HPDE6-E6E7 (cell line): ENCODE measurements around the gene LPP.

Experiments
- DNase-seq: peaks from one replicate; pipeline ENCODE4 v3.0.0; 2011; ENCODE audit warnings: missing footprints; ENCODE audit errors: extremely low spot score

LPP gene

GRCh38 chr3:188782613-188783124 lies 628.7 kb downstream of the LPP start:
- no peak for DNase-seq

GRCh38 chr3:188786424-188786823 lies 632.5 kb downstream of the LPP start:
- no peak for DNase-seq

- peak; percentile 11 for DNase-seq
Measured at GRCh38 chr3:188788621-188789081, 634.7 kb downstream of the LPP start.

GRCh38 chr3:188789251-188789650 lies 635.3 kb downstream of the LPP start:
- DNase-seq = no peak

GRCh38 chr3:188791311-188791710 lies 637.4 kb downstream of the LPP start:
- DNase-seq = no peak

- DNase-seq = no peak
Measured at GRCh38 chr3:188792793-188793192, 638.8 kb downstream of the LPP start.

GRCh38 chr3:188796122-188796631 lies 642.2 kb downstream of the LPP start:
- no peak for DNase-seq

- no peak for DNase-seq
Measured at GRCh38 chr3:188797045-188797444, 643.1 kb downstream of the LPP start.

- no peak for DNase-seq
Measured at GRCh38 chr3:188798556-188799145, 644.7 kb downstream of the LPP start.

- DNase-seq = no peak
Measured at GRCh38 chr3:188801393-188801792, 647.4 kb downstream of the LPP start.

- DNase-seq = no peak
Measured at GRCh38 chr3:188802645-188803044, 648.7 kb downstream of the LPP start.

GRCh38 chr3:188807006-188807405 lies 653.0 kb downstream of the LPP start:
- no peak for DNase-seq

GRCh38 chr3:188812198-188812597 lies 658.2 kb downstream of the LPP start:
- DNase-seq = no peak

GRCh38 chr3:188814581-188814980 lies 660.6 kb downstream of the LPP start:
- no peak for DNase-seq

- no peak for DNase-seq
Measured at GRCh38 chr3:188817103-188817934, 663.4 kb downstream of the LPP start.

GRCh38 chr3:188817935-188818269 lies 663.9 kb downstream of the LPP start:
- DNase-seq = no peak

- no peak for DNase-seq
Measured at GRCh38 chr3:188818282-188818681, 664.3 kb downstream of the LPP start.

- DNase-seq = no peak
Measured at GRCh38 chr3:188819939-188820338, 666.0 kb downstream of the LPP start.

- DNase-seq = no peak
Measured at GRCh38 chr3:188822004-188822403, 668.0 kb downstream of the LPP start.

- DNase-seq = no peak
Measured at GRCh38 chr3:188822411-188822810, 668.5 kb downstream of the LPP start.

- no peak for DNase-seq
Measured at GRCh38 chr3:188824566-188824965, 670.6 kb downstream of the LPP start.

GRCh38 chr3:188825901-188826300 lies 671.9 kb downstream of the LPP start:
- DNase-seq = no peak

GRCh38 chr3:188826574-188826973 lies 672.6 kb downstream of the LPP start:
- no peak for DNase-seq
